T follicular helper cell (primary cell): ENCODE data around the gene KRT77.
"Not testable (repeated sequence)": the region's sequence is repeated elsewhere in the genome, so short reads cannot be mapped to it uniquely, and the experiment has no call there.

ENCODE experiments used
- DNase-seq: peaks from one replicate; pipeline ENCODE4 v3.0.0-alpha.2; 2020; ENCODE audit warnings: low read depth

Gene KRT77

DNA sequence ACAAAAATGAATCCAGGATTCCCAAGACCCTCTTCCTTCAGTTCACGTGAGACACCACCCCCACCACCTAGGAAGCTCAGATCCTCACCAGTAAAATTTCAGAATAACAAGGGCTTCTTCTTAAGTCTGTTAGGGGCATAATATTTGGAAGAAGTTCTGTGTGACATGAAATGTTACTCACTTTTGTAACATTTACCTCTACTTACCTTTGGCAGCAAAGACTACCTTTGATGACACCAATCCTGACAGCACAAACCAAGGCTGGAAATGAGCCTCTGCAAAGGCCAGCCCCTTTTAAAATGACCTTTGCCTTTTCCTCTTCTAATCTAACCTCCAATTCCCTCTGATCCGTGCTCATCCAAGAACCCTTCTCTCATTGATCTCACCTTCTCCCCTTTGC, 19.4 kb upstream of the KRT77 start:
- DNase-seq = no peak

DNA sequence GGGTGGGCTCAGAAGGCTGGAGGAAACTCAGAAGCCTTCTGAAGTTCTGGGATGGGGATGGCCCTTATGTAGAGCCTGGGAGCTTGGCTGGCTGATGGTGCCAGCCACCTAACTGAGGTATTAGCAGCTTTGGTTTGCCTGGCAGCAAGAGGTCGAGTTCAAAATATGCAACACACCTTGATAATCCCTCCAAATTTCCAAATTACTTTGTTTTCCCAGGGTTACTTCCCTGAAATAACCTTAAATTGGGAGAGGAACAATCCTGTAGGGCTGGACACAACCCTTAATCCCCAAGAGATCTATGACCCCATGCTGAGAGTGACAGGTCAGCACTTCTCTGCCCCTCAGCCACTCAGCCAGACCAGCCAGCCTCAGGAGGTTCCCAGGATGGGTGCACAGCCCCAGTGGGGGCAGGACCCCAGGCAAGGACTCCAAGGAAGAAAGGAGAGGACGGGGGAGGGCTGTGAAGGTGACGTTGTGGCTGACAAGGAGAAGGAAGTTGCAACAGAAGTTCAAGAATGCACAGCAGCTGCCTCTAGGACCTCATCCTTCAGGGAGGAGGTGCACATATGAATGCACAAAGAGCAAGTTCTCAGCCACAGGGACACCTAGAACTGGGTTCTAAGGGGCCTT, 18.6 kb upstream of the KRT77 start:
- no peak for DNase-seq

GRCh38 chr12:52720365-52720886, 17.1 kb upstream of the KRT77 start:
- no peak for DNase-seq

- no peak for DNase-seq
These were observed 12.7 kb upstream of the KRT77 start for GRCh38 chr12:52716061-52716460.

DNA sequence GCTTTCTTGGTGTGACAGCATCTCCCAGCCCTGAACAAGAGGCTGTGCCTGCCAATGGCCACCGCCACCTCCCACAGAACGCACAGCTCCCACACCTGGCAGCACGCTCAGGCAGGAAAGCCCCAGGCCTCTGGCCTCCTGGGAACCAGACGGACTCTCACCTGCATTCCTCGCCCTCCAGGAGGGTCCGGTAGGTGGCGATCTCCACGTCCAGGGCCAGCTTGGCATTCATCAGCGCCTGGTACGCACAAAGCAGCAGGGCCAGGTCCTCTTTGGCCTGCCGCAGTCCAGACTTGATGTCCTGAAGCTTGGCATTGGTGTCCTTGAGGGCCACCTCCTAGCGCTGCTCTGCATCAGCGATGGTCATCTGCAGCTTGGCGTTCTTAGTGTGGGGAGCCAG, 12.1 kb upstream of the KRT77 start:
- DNase-seq = no peak

- no peak for DNase-seq
These were observed 11.6 kb upstream of the KRT77 start for GRCh38 chr12:52714887-52715281.

GRCh38 chr12:52713960-52714886, 10.9 kb upstream of the KRT77 start:
- no peak for DNase-seq

DNA sequence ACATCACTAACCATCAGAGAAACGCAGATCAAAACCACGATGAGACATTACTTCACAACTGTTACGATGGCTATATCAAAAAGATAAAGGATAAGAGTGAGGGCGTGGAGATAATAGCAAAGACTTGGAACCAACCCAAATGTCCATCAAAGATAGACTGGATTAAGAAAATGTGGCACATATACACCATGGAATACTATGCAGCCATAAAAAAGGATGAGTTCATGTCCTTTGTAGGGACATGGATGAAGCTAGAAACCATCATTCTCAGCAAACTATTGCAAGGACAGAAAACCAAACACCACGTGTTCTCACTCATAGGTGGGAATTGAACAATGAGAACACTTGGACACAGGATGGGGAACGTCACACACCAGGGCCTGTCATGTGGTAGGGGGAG, 8.8 kb upstream of the KRT77 start:
- DNase-seq = not testable (repeated sequence)

DNA sequence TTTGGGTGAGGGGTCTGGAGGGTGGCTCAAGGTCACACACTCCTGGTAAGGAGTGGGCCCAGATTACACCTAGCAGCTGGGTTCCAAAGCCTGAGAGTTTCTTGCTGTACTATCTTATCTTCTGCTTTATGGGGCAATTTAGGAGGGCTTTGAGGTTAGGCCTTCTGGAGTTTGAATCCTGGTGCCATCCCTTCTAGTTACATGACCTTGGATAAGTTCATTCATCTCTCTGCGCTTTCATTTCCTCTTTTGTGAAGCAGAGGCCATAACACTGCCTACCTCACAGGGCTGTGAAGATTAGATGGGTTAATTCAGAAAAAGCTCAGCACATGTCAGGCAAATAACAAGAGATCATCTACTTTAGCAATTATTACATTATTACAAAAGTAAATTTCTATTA, 7.4 kb upstream of the KRT77 start:
- no peak for DNase-seq

GRCh38 chr12:52708010-52708409, 4.7 kb upstream of the KRT77 start:
- DNase-seq = no peak

- no peak for DNase-seq
These were observed 1.1 kb upstream of the KRT77 start for GRCh38 chr12:52704464-52704863.

DNA sequence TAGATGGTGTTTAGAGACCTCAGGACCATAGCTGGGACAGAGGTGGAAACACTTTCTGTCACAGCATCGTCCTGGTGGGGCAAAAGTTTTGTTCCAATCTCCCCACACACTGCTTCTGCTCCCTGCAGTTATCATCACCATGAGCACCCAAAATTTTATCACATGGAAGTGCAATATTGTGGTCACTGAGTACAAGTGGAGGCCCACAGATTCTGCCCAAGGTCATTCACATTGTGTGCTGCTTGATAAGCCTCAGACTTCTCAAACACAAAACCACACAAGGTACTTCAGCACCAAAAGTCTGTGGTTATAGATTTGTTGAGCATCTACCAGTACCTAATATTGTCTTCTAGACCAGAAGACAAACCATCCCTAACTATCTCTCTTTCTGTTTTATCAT, 554 bp upstream of the KRT77 start:
- no peak for DNase-seq

DNA sequence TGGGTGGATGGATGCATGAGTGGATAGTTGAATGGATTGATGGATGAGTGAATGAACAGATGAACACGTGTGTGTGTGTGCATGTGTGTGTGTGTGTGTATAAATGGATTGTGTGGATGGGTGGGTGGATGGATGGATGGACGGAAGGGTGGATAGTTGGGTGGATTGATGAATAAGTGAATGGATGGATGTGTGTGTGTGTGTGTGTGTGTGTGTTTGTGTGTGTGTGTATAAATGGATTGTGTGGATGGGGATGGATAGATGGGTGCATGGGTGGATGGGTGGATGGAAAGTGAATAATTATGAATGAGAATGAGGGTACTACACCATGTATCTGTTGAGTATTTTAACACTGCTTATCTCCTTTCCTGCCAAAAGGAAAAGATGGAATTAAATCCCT, 986 bp downstream of the KRT77 start:
- no peak for DNase-seq

DNA sequence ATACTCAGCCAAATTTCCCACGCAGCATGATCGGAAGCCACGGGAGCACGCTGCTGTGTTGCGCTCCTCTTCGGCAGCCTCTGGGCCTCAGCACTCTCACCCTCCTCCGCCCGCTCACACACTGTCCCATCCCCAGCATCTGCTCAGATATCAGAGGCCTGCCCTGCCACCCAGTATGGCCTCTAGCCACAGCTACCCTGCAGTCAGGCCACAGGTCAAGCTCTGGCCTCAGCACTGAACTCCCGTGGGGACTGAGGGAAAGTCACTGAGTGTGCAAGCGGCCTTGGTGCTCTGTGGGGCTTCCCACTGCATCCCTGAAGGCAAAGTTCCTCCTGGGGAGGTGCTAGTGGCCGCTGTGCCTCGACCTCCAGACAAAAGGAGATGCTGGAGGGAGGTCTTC, 2.0 kb downstream of the KRT77 start:
- DNase-seq = no peak

DNA sequence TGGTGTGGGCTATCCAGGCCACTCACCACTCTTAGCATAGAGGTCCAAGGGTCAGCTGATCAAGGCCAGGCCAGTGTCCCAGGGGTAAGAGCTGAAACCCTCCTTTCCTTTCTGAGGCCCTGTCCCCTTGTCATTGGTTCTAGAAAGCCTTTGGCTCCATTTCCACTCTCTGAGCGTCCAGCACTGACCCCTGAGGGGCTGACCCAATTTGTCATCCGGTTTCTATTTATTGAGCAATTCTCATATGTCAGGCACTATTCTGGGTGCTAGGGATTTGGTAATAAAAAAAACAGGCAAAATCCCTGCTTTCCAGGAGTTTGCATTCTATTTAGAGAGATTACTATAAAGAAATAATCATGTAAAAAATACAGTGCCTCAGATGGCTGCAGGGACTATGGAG, 3.4 kb downstream of the KRT77 start:
- DNase-seq = no peak

GRCh38 chr12:52699373-52699772, 4.0 kb downstream of the KRT77 start:
- no peak for DNase-seq

DNA sequence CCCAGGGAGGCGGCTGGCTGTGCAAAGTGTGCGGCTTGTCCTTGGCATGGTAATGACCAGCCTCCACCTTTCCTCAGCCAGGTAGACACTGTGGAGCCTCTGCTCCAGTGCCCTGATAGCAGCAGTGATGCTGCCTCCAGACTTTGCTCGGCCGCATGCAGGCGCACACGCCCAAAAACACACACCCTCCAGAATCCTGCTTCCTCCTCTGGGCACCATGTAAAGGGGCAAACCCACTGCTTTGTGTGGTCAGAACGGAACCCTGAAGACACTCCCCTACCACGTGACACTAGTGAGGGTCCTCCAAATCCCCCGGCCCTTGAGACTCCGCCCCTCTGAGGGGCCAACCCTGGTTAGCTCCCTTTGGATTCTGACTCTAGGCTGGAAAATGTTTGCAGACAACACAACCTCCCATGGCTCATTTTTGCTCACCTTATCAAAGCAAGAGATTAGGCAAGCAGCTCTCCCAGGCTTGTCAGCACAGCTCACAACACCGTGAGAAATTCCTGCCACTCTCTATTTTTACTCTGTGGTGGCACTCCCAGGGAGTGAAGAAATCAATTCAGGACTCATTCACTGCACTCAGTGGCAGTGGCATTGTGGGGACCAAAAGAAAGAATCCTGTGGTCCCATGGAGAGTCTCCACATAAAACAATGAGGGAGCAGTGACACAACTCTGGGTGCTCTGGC, 4.5 kb downstream of the KRT77 start:
- no peak for DNase-seq

DNA sequence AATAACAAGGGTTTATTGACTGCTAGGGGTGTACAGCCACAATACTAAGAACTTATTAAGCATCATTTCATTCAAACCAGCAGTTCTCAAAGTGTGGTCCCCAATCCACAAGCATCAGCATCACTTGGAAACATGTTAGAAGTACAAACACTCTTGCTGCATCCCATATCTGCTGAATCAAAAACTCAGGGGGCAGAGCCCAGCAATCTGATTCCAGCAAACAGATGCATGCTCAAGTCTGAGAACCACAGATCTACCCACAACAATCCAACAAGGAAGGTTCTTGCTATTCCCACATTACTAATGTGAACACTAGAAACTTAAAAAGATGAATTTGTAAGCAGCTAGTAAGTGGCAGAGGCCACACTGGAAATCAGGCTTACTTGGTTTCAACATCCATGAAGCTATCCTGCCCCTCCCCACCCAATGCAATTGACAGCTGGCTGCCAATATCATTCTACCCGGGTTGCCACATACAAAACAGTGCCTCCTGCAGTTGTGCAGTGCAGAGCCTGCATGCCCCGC, 6.2 kb downstream of the KRT77 start:
- DNase-seq = no peak

DNA sequence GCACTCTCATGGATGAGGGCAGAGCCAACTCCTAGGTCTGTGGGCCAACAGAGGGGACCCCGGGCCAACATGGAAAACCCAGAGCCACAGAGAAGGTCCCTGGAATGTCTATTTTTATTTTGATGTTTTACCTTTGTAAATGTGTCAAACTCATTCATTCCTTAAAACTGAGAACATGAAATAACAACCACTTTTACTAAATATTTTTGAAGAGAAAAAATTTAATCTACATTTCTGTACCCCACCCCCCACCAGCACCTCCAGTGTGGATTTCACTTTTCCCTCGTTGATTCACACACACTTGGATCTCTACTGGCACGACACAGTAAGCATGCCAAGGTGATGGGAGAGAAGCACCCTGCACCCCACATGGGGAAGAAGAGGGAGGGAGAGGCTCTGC, 6.7 kb downstream of the KRT77 start:
- DNase-seq = no peak

- DNase-seq = no peak
These were observed 8.3 kb downstream of the KRT77 start for GRCh38 chr12:52695039-52695438.

DNA sequence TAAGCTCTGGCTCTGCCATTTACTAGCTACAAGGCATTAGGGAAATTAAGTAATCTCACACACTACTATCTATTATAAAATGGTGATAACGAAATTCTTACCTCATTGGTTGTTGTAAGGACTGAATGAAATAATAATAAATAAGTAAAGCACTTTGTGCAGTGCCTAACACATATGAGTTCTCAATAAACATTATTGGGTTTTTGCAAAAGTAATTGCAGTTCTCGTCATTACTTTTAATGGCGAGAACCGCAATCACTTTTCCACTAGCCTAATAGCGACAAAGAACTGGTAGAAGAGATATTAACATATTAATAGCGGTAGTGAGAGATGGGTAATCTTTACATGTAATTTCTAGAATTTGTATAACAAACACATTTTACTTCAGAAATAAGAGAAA, 9.2 kb downstream of the KRT77 start:
- DNase-seq = no peak

- no peak for DNase-seq
These were observed 10.1 kb downstream of the KRT77 start for GRCh38 chr12:52693261-52693660.

GRCh38 chr12:52692254-52692653, 11.1 kb downstream of the KRT77 start:
- no peak for DNase-seq
